CD14-positive monocyte (primary cell): Measurements from ENCODE around the gene ABCA4. TPM values are rescaled to one million over a fixed set of nuclear protein-coding genes. Genes with fewer than 3 reads are reported as not detected.

Experiments
- DNase-seq, 3 donors: peaks; one replicate each; pipeline ENCODE4 v3.0.0-alpha.2; 2011 to 2022
- H2AFZ ChIP-seq: 2 replicates; pipeline ENCODE4 v1.6.0; 2012; ENCODE audit warnings: mild to moderate bottlenecking, low read depth, low read length, inconsistent platforms; ENCODE audit not compliant: insufficient read depth, poor library complexity, severe bottlenecking
- H3K27ac ChIP-seq, 2 donors: 1 replicate in 1 of 2; 2 replicates in 1 of 2; pipeline ENCODE4 v1.5.1; 2012 to 2013; ENCODE audit warnings: low read length in 2 of 2, control low read depth in 1 of 2, inconsistent platforms in 1 of 2, low read depth in 1 of 2, mild to moderate bottlenecking in 1 of 2
- H3K27me3 ChIP-seq, 2 donors: one replicate each; pipeline versions ENCODE4 v1.6.0 to v1.6.1; 2011 to 2013; ENCODE audit warnings: low read length in 2 of 2; ENCODE audit not compliant: control insufficient read depth in 2 of 2, insufficient read depth in 2 of 2
- H3K36me3 ChIP-seq, 2 donors: replicated peaks in 1 of 2; 1 replicate in 1 of 2; 2 replicates in 1 of 2; pipeline versions ENCODE4 v1.5.1 to v1.6.1; 2012 to 2013; ENCODE audit warnings: low read length in 2 of 2, control low read depth in 1 of 2, inconsistent platforms in 1 of 2, mild to moderate bottlenecking in 1 of 2; ENCODE audit not compliant: insufficient read depth in 2 of 2, control insufficient read depth in 1 of 2
- H3K4me1 ChIP-seq, 2 donors: 1 replicate in 1 of 2; 2 replicates in 1 of 2; pipeline versions ENCODE4 v1.5.1 to v1.6.1; 2012 to 2013; ENCODE audit warnings: low read length in 2 of 2, control low read depth in 1 of 2, inconsistent platforms in 1 of 2, mild to moderate bottlenecking in 1 of 2, moderate library complexity in 1 of 2; ENCODE audit not compliant: insufficient read depth in 2 of 2, control insufficient read depth in 1 of 2
- H3K4me2 ChIP-seq: replicated peaks from 2 replicates; pipeline ENCODE3; 2012; ENCODE audit warnings: low read length, moderate library complexity, mild to moderate bottlenecking; ENCODE audit not compliant: poor library complexity, severe bottlenecking; ENCODE audit errors: extremely low read depth
- H3K4me3 ChIP-seq, 3 experiments: fragments of 200-600 bp in 1 of 3; sonication (generic) in 1 of 3; replicated peaks in 1 of 3; 1 replicate in 2 of 3; 2 replicates in 1 of 3; pipeline ENCODE4 v1.5.1; 2011 to 2013; ENCODE audit warnings: low read length in 3 of 3, mild to moderate bottlenecking in 3 of 3, control low read depth in 2 of 3, low read depth in 2 of 3, inconsistent platforms in 1 of 3, moderate library complexity in 1 of 3
- H3K79me2 ChIP-seq: 2 replicates; pipeline ENCODE4 v1.6.0; 2012; ENCODE audit warnings: mild to moderate bottlenecking, control low read depth, inconsistent platforms, low read length, moderate library complexity; ENCODE audit not compliant: insufficient read depth
- H3K9ac ChIP-seq: 2 replicates; pipeline ENCODE4 v1.6.0; 2017; ENCODE audit warnings: low read length, mild to moderate bottlenecking; ENCODE audit not compliant: insufficient read depth, poor library complexity, severe bottlenecking
- H3K9me3 ChIP-seq, 2 donors: replicated peaks in 1 of 2; 1 replicate in 1 of 2; 2 replicates in 1 of 2; pipeline versions ENCODE4 v1.5.1 to v1.6.1; 2012 to 2013; ENCODE audit warnings: low read length in 2 of 2, control low read depth in 1 of 2; ENCODE audit not compliant: control insufficient read depth in 1 of 2, insufficient read depth in 1 of 2
- H4K20me1 ChIP-seq: 2 replicates; pipeline ENCODE4 v1.6.0; 2012; ENCODE audit warnings: mild to moderate bottlenecking, low read length, control low read depth, moderate library complexity; ENCODE audit not compliant: insufficient read depth
- H3K27ac Mint-ChIP-seq, 7 donors: one replicate each; pipeline ENCODE4 v1.8.0; 2020; ENCODE audit warnings: mild to moderate bottlenecking in 7 of 7, mixed read lengths in 7 of 7, moderate library complexity in 6 of 7, inconsistent platforms in 2 of 7
- H3K27me3 Mint-ChIP-seq, 3 donors: one replicate each; pipeline ENCODE4 v1.8.0; 2021 to 2022; ENCODE audit warnings: low read depth in 3 of 3, mild to moderate bottlenecking in 3 of 3, mixed read lengths in 3 of 3, moderate library complexity in 3 of 3, inconsistent platforms in 1 of 3
- H3K36me3 Mint-ChIP-seq, 2 donors: one replicate each; pipeline ENCODE4 v1.8.0; 2020; ENCODE audit warnings: mixed read lengths in 2 of 2, inconsistent platforms in 1 of 2, mild to moderate bottlenecking in 1 of 2
- H3K4me1 Mint-ChIP-seq: one replicate; pipeline ENCODE4 v1.8.0; 2020; ENCODE audit warnings: mild to moderate bottlenecking, mixed read lengths
- H3K4me3 Mint-ChIP-seq, 2 donors: one replicate each; pipeline ENCODE4 v1.8.0; 2020; ENCODE audit warnings: mild to moderate bottlenecking in 2 of 2, mixed read lengths in 2 of 2, moderate library complexity in 1 of 2
- H3K9me3 Mint-ChIP-seq, 7 donors: one replicate each; pipeline ENCODE4 v1.8.0; 2020 to 2022; ENCODE audit warnings: mixed read lengths in 7 of 7, mild to moderate bottlenecking in 6 of 7, moderate library complexity in 6 of 7, inconsistent platforms in 2 of 7
- CTCF ChIP-seq: fragments of 200-600 bp; IDR thresholded peaks from one replicate; pipeline ENCODE4 v1.8.0; 2022; ENCODE audit warnings: antibody characterized with exemption, mild to moderate bottlenecking
- WGBS: methylation state at CpG from one replicate; pipeline ENCODE4 v1.1.5; 2013; ENCODE audit warnings: missing lambda C conversion rate; ENCODE audit not compliant: insufficient coverage; 5-methylcytosine and 5-hydroxymethylcytosine counted together
- intact Hi-C, 2 donors: fragments of 100-400 bp; cut with micrococcal nuclease; formaldehyde crosslinking; loops; one replicate each; pipeline versions ENCODE4 v1.15.0 to v1.15.1; 2023
- polyA plus RNA-seq, 3 donors: library from polyadenylated mRNA; depleted of rRNA in 1 of 3; unstranded in 2 of 3; stranded (reverse) in 1 of 3; fragments of 300-500 nt in 2 of 3; fragments of >200 nt in 1 of 3; fragmentation: Illumina TruSeq in 2 of 3; gene quantifications; 1 replicate in 2 of 3; 2 replicates in 1 of 3; pipeline ENCODE4 v1.2.3, GENCODE V29; 2012 to 2021

ABCA4 gene
- polyA plus RNA-seq, 3 donors: not detected

- DNase-seq: no peak
- no peaks in the 10 kb centered on the region for H3K36me3 Mint-ChIP-seq
- H3K27me3 Mint-ChIP-seq: peaks cover 67 to 95% (median 78%) of the 10 kb centered on the region in 3 donors
Measured at GRCh38 chr1:94100785-94101612, 19.9 kb downstream of the ABCA4 start.

More at GRCh38 chr1:94100785-94101612, 19.9 kb downstream of the ABCA4 start:
- H3K9ac ChIP-seq: no peak overlapping the region
- no peak overlapping the region for H2AFZ ChIP-seq
- H3K79me2 ChIP-seq: no peaks in the 10 kb centered on the region
- H3K4me1 ChIP-seq: peaks cover 3% of the 10 kb centered on the region in 2 donors
- H3K27ac Mint-ChIP-seq: no peak overlapping the region
- peaks cover 0 to 5% (median 0%) of the 10 kb centered on the region in 7 donors for H3K9me3 Mint-ChIP-seq
- intact Hi-C loops: no loop called here
- no peaks in the 10 kb centered on the region for H3K36me3 ChIP-seq
- TF ChIP-seq CTCF: no peak
- 93% methylated on average over 15 of the region's 19 CpGs for WGBS
- no peak overlapping the region for H3K4me3 ChIP-seq
- no peak overlapping the region for H3K27ac ChIP-seq
- H3K4me3 Mint-ChIP-seq: peak overlapping the region in 1 of 2 donors; percentile 64
- no peak overlapping the region for H3K4me2 ChIP-seq
- H4K20me1 ChIP-seq: no peaks in the 10 kb centered on the region
- H3K9me3 ChIP-seq: no peaks in the 10 kb centered on the region
- H3K27me3 ChIP-seq: peaks cover 17 to 91% of the 10 kb centered on the region in 2 donors
- peaks cover 3% of the 10 kb centered on the region for H3K4me1 Mint-ChIP-seq
